Measurements from ENCODE around the gene UBE2V1. TPM values are rescaled to one million over a fixed set of nuclear protein-coding genes. Genes with fewer than 3 reads are reported as not detected.

The UBE2V1 gene
- total RNA-seq, 3 donors from 2014 or later (not counting 1 experiment from before 2014, with no cell fraction given): 194 to 238 (median 236) TPM

- Mint-ChIP-seq H3K4me1 (peaks cover 17 to 28% of the 10 kb centered on the region in 2 donors), H3K4me3 (no peak overlapping the region), H3K9me3 (no peaks in the 10 kb centered on the region), H3K36me3 (no peaks in the 10 kb centered on the region), H3K27ac (no peak overlapping the region), H3K27me3 (ENCODE audit: low read depth in 2 of 2) (peaks cover 0 to 3% of the 10 kb centered on the region in 2 donors)
- ATAC-seq (no peak), DNase-seq (no peak)
- no peak overlapping the region for H3K27ac ChIP-seq (ENCODE audit: low read length)
- TF ChIP-seq CTCF (IDR thresholded peaks at IDR 0.05): no peak
- H3K9me3 ChIP-seq (ENCODE audit: control insufficient read depth, insufficient read depth, low read length): no peaks in the 10 kb centered on the region
- H3K27me3 ChIP-seq (ENCODE audit: control insufficient read depth, insufficient read depth, low read length): no peaks in the 10 kb centered on the region
- 94% methylated on average over 21 of the region's 22 CpGs for WGBS (ENCODE audit: insufficient coverage)
- peaks cover 37% of the 10 kb centered on the region for H3K4me1 ChIP-seq (ENCODE audit: control insufficient read depth, insufficient read depth, low read length)
- no peaks in the 10 kb centered on the region for H3K36me3 ChIP-seq (ENCODE audit: control insufficient read depth, insufficient read depth, low read length)
- intact Hi-C loops (cut with micrococcal nuclease): no loop called here
- no peak overlapping the region for H3K4me3 ChIP-seq (ENCODE audit: low read length)
Measured at GRCh38 chr20:50043573-50044352, 69.2 kb downstream of the UBE2V1 start.

- H3K27ac Mint-ChIP-seq: no peak overlapping the region
- no peak overlapping the region for H3K27ac ChIP-seq (ENCODE audit: low read length)
- H3K36me3 ChIP-seq (ENCODE audit: control insufficient read depth, insufficient read depth, low read length): no peaks in the 10 kb centered on the region
- no peak overlapping the region for H3K4me3 ChIP-seq (ENCODE audit: low read length)
- H3K4me1 Mint-ChIP-seq: peaks cover 6 to 17% of the 10 kb centered on the region in 2 donors
- H3K9me3 Mint-ChIP-seq: no peaks in the 10 kb centered on the region
- ATAC-seq (no peak), DNase-seq (no peak)
- H3K36me3 Mint-ChIP-seq: no peaks in the 10 kb centered on the region
- WGBS (ENCODE audit: insufficient coverage): 93% methylated on average over 10 of the region's 10 CpGs
- no peaks in the 10 kb centered on the region for H3K27me3 ChIP-seq (ENCODE audit: control insufficient read depth, insufficient read depth, low read length)
- peaks cover 0 to 3% of the 10 kb centered on the region in 2 donors for H3K27me3 Mint-ChIP-seq (ENCODE audit: low read depth in 2 of 2)
- H3K4me3 Mint-ChIP-seq: no peak overlapping the region
- TF ChIP-seq CTCF (IDR thresholded peaks at IDR 0.05): no peak
- H3K9me3 ChIP-seq (ENCODE audit: control insufficient read depth, insufficient read depth, low read length): no peaks in the 10 kb centered on the region
- intact Hi-C loops (cut with micrococcal nuclease): no loop called here
- peaks cover 25% of the 10 kb centered on the region for H3K4me1 ChIP-seq (ENCODE audit: control insufficient read depth, insufficient read depth, low read length)
Measured at GRCh38 chr20:50042370-50043313, 70.3 kb downstream of the UBE2V1 start.

- H3K4me3 Mint-ChIP-seq: no peak overlapping the region
- no peaks in the 10 kb centered on the region for H3K36me3 ChIP-seq (ENCODE audit: control insufficient read depth, insufficient read depth, low read length)
- H3K27ac ChIP-seq (ENCODE audit: low read length): peak overlapping the region; percentile 68
- H3K27ac Mint-ChIP-seq: peak overlapping the region in 1 of 2 donors; percentile 23
- no peak for TF ChIP-seq CTCF (IDR thresholded peaks at IDR 0.05)
- no peak for ATAC-seq
- H3K27me3 Mint-ChIP-seq (ENCODE audit: low read depth in 2 of 2): peaks cover 0 to 3% of the 10 kb centered on the region in 2 donors
- DNase-seq: no peak
- intact Hi-C loops (cut with micrococcal nuclease): no loop called here
- WGBS (ENCODE audit: insufficient coverage): 41% methylated on average over 16 of the region's 16 CpGs
- H3K36me3 Mint-ChIP-seq: no peaks in the 10 kb centered on the region
- H3K9me3 Mint-ChIP-seq: no peaks in the 10 kb centered on the region
- no peaks in the 10 kb centered on the region for H3K9me3 ChIP-seq (ENCODE audit: control insufficient read depth, insufficient read depth, low read length)
- H3K4me1 Mint-ChIP-seq: peaks cover 0 to 4% of the 10 kb centered on the region in 2 donors
- H3K27me3 ChIP-seq (ENCODE audit: control insufficient read depth, insufficient read depth, low read length): no peaks in the 10 kb centered on the region
- H3K4me1 ChIP-seq (ENCODE audit: control insufficient read depth, insufficient read depth, low read length): peaks cover 13% of the 10 kb centered on the region
- H3K4me3 ChIP-seq (ENCODE audit: low read length): no peak overlapping the region
Measured at GRCh38 chr20:50041246-50041873, 71.6 kb downstream of the UBE2V1 start.
